Liver (tissue), 9 donors: ENCODE data around the gene GTF2IRD1. TPM values are rescaled to one million over a fixed set of nuclear protein-coding genes. Genes with fewer than 3 reads are reported as not detected.

Experiments
- DNase-seq: peaks from one replicate; pipeline ENCODE4 v3.0.0-alpha.2; 2017; ENCODE audit warnings: low spot score
- H3K27ac ChIP-seq, 2 donors: one replicate each; pipeline ENCODE4 v1.7.0; 2013; ENCODE audit warnings: inconsistent platforms in 2 of 2, low read length in 2 of 2, control low read depth in 1 of 2, low read depth in 1 of 2, mild to moderate bottlenecking in 1 of 2
- H3K27me3 ChIP-seq, 4 donors: one replicate each; pipeline versions ENCODE4 v1.6.1 to v1.7.0; 2013; ENCODE audit warnings: low read length in 3 of 4, inconsistent platforms in 1 of 4, mild to moderate bottlenecking in 1 of 4, moderate library complexity in 1 of 4; ENCODE audit not compliant: control insufficient read depth in 4 of 4, insufficient read depth in 4 of 4
- H3K36me3 ChIP-seq, 4 donors: one replicate each; pipeline versions ENCODE4 v1.6.1 to v1.7.0; 2013; ENCODE audit warnings: low read length in 3 of 4, mild to moderate bottlenecking in 3 of 4, low read depth in 1 of 4, moderate library complexity in 1 of 4; ENCODE audit not compliant: control insufficient read depth in 4 of 4, insufficient read depth in 3 of 4
- H3K4me1 ChIP-seq, 4 donors: one replicate each; pipeline versions ENCODE4 v1.6.1 to v1.7.0; 2013; ENCODE audit warnings: low read length in 3 of 4, mild to moderate bottlenecking in 3 of 4, moderate library complexity in 1 of 4; ENCODE audit not compliant: control insufficient read depth in 4 of 4, insufficient read depth in 4 of 4
- H3K4me3 ChIP-seq, 3 donors: one replicate each; pipeline versions ENCODE4 v1.6.1 to v1.7.0; 2013; ENCODE audit warnings: low read length in 3 of 3, control low read depth in 1 of 3, low read depth in 1 of 3, mild to moderate bottlenecking in 1 of 3
- H3K9ac ChIP-seq, 2 donors: one replicate each; pipeline ENCODE4 v1.7.0; 2013; ENCODE audit warnings: low read length in 2 of 2, mild to moderate bottlenecking in 2 of 2, moderate library complexity in 2 of 2, control low read depth in 1 of 2, low read depth in 1 of 2
- H3K9me3 ChIP-seq, 4 donors: one replicate each; pipeline versions ENCODE4 v1.6.1 to v1.7.0; 2013; ENCODE audit warnings: low read length in 3 of 4; ENCODE audit not compliant: control insufficient read depth in 4 of 4
- FOXA1 ChIP-seq: IDR thresholded peaks from 2 replicates; pipeline ENCODE4 v1.6.1; 2016; ENCODE audit warnings: antibody characterized with exemption
- GABPA ChIP-seq, 2 donors: IDR thresholded peaks in 1 of 2; conservative IDR thresholded peaks in 1 of 2; 2 replicates each; pipeline ENCODE4 v1.6.1; 2016; ENCODE audit warnings: antibody characterized with exemption in 2 of 2, mild to moderate bottlenecking in 1 of 2, moderate library complexity in 1 of 2
- HNF4A ChIP-seq, 2 donors: conservative IDR thresholded peaks; 2 replicates each; pipeline ENCODE4 v1.6.1; 2016; ENCODE audit warnings: antibody characterized with exemption in 2 of 2, mild to moderate bottlenecking in 2 of 2
- JUND ChIP-seq, 2 donors: IDR thresholded peaks; 2 replicates each; pipeline ENCODE4 v1.6.1; 2016; ENCODE audit warnings: antibody characterized with exemption in 2 of 2
- NR2F2 ChIP-seq: IDR thresholded peaks from 2 replicates; pipeline ENCODE4 v1.6.1; 2016; ENCODE audit warnings: antibody characterized with exemption
- REST ChIP-seq: IDR thresholded peaks from 2 replicates; pipeline ENCODE4 v1.6.1; 2016; ENCODE audit warnings: antibody characterized with exemption, mild to moderate bottlenecking
- RXRA ChIP-seq, 2 donors: IDR thresholded peaks; 2 replicates each; pipeline ENCODE4 v1.6.1; 2017 to 2018; ENCODE audit warnings: antibody characterized with exemption in 2 of 2, mild to moderate bottlenecking in 1 of 2
- TAF1 ChIP-seq: conservative IDR thresholded peaks from 2 replicates; pipeline ENCODE4 v1.6.1; 2016; ENCODE audit warnings: antibody characterized with exemption, mild to moderate bottlenecking
- YY1 ChIP-seq: IDR thresholded peaks from 2 replicates; pipeline ENCODE4 v1.6.1; 2016; ENCODE audit warnings: antibody characterized with exemption, mild to moderate bottlenecking
- ZBTB33 ChIP-seq: IDR thresholded peaks from 2 replicates; pipeline ENCODE4 v1.6.1; 2016; ENCODE audit warnings: antibody characterized with exemption
- WGBS: extraction: QIAGEN DNeasy Blood & Tissue Kit; methylation state at CpG from one replicate; pipeline ENCODE4 v1.1.7; 2013; 5-methylcytosine and 5-hydroxymethylcytosine counted together
- polyA plus RNA-seq, 2 donors: library from polyadenylated mRNA; stranded (reverse) in 1 of 2; unstranded in 1 of 2; fragments of 200-250 nt in 1 of 2; fragments of >200 nt in 1 of 2; fragmentation: Nextera tagmentation in 1 of 2; extraction: Ambion mirVana in 1 of 2; gene quantifications; one replicate each; pipeline versions ENCODE4 v1.2.1 to v1.2.3, GENCODE V29; 2013 to 2015
- total RNA-seq, 2 donors: library from RNA; depleted of rRNA; stranded (reverse); fragments of >200 nt; gene quantifications; one replicate each; pipeline ENCODE4 v1.2.3, GENCODE V29; 2014
- TF ChIP-seq, protein P1 (sequence below): fragments of 150-350 bp; IDR thresholded peaks from 2 replicates; pipeline ENCODE4 v1.5.1; 2017; ENCODE audit warnings: improper control_type of control experiment, low read depth, low read length; ENCODE audit not compliant: missing input control
- TF ChIP-seq, protein P2 (sequence below): IDR thresholded peaks from 2 replicates; pipeline ENCODE4 v1.6.1; 2016; ENCODE audit warnings: antibody characterized with exemption
- donor health status: healthy.
- donor health status: healthy.
- donor health status: healthy.
- donor health status: healthy.
- donor health status: healthy.

GTF2IRD1 gene
- total and polyA plus RNA-seq, 4 donors, result 2.0 to 7.4 (median 3.3) TPM

- TF ChIP-seq ZBTB33, result no peak
- no peak for TF ChIP-seq YY1
Observed at GRCh38 chr7:74475243-74475986, 21.7 kb downstream of the GTF2IRD1 start (continued).

- no peak overlapping the region for H3K4me3 ChIP-seq
- H3K4me1 ChIP-seq, result peaks cover 11 to 21% (median 18%) of the 10 kb centered on the region in 4 donors
- no peaks in the 10 kb centered on the region for H3K27me3 ChIP-seq
- 86% methylated on average over 8 of the region's 8 CpGs for WGBS
- H3K9me3 ChIP-seq, result no peaks in the 10 kb centered on the region
- DNase-seq, result no peak
- no peak for TF ChIP-seq ZBTB33
- H3K9ac ChIP-seq, result no peak overlapping the region
- no peak overlapping the region for H3K27ac ChIP-seq
- no peaks in the 10 kb centered on the region for H3K36me3 ChIP-seq
Observed at GRCh38 chr7:74475987-74476350, 22.3 kb downstream of the GTF2IRD1 start.

GRCh38 chr7:74476626-74477025 is 22.9 kb downstream of the GTF2IRD1 start:
- Histone ChIP-seq H3K36me3 (no peaks in the 10 kb centered on the region), H3K9me3 (no peaks in the 10 kb centered on the region), H3K4me3 (no peak overlapping the region), H3K9ac (no peak overlapping the region), H3K27ac (no peak overlapping the region), H3K27me3 (no peaks in the 10 kb centered on the region), H3K4me1 (peaks cover 11 to 28% (median 21%) of the 10 kb centered on the region in 4 donors)
- TF ChIP-seq FOXA1 (no peak), RXRA (IDR thresholded peaks at IDR 0.05) (peak; percentile 8 to 22)
- no peak for DNase-seq
- 78% methylated on average over 8 of the region's 8 CpGs for WGBS

- Histone ChIP-seq H3K36me3 (no peaks in the 10 kb centered on the region), H3K9me3 (no peaks in the 10 kb centered on the region), H3K9ac (no peak overlapping the region), H3K4me3 (no peak overlapping the region), H3K4me1 (peaks cover 18 to 36% (median 28%) of the 10 kb centered on the region in 4 donors), H3K27me3 (no peaks in the 10 kb centered on the region), H3K27ac (peak overlapping the region; percentile 34 to 78)
- no peak for DNase-seq
- 96% methylated on average over 4 of the region's 4 CpGs for WGBS
- no peak for TF ChIP-seq FOXA1
- TF ChIP-seq NR2F2, result no peak
- no peak for TF ChIP-seq HNF4A (conservative IDR thresholded peaks at IDR 0.05)
- TF ChIP-seq, protein P1, sequence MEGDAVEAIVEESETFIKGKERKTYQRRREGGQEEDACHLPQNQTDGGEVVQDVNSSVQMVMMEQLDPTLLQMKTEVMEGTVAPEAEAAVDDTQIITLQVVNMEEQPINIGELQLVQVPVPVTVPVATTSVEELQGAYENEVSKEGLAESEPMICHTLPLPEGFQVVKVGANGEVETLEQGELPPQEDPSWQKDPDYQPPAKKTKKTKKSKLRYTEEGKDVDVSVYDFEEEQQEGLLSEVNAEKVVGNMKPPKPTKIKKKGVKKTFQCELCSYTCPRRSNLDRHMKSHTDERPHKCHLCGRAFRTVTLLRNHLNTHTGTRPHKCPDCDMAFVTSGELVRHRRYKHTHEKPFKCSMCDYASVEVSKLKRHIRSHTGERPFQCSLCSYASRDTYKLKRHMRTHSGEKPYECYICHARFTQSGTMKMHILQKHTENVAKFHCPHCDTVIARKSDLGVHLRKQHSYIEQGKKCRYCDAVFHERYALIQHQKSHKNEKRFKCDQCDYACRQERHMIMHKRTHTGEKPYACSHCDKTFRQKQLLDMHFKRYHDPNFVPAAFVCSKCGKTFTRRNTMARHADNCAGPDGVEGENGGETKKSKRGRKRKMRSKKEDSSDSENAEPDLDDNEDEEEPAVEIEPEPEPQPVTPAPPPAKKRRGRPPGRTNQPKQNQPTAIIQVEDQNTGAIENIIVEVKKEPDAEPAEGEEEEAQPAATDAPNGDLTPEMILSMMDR, result no peak
- TF ChIP-seq TAF1, result no peak
- TF ChIP-seq, protein P2, sequence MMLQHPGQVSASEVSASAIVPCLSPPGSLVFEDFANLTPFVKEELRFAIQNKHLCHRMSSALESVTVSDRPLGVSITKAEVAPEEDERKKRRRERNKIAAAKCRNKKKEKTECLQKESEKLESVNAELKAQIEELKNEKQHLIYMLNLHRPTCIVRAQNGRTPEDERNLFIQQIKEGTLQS, result no peak
- no peak for TF ChIP-seq REST
- TF ChIP-seq ZBTB33, result no peak
- no peak for TF ChIP-seq GABPA (IDR thresholded peaks at IDR 0.05 in 1 of 2, conservative IDR thresholded peaks at IDR 0.05 in 1 of 2)
- TF ChIP-seq JUND (IDR thresholded peaks at IDR 0.05), result no peak
Observed at GRCh38 chr7:74478671-74479065, 25.0 kb downstream of the GTF2IRD1 start.
